B cell (primary cell): ENCODE results near the gene TMED7. TPM values are rescaled to one million over a fixed set of nuclear protein-coding genes. Genes with fewer than 3 reads are reported as not detected.

Source experiments
- ATAC-seq: fragments of 200-7000 bp; cut with Tn5 transposase; one replicate; pipeline ENCODE4 v1.10.0; 2021; ENCODE audit warnings: low read depth, mild to moderate bottlenecking, moderate number of reproducible peaks, moderate library complexity
- CTCF ChIA-PET: fragments of 350-600 bp; sonication (Branson Sonifier 250); formaldehyde crosslinking; loops from one replicate; lab custom pipeline; 2021; ENCODE audit warnings: antibody characterized with exemption, inconsistent platforms; lab: Charles Lee
- POLR2A ChIA-PET: fragments of 350-600 bp; sonication (Branson Sonifier 250); formaldehyde crosslinking; loops from one replicate; lab custom pipeline; 2021; ENCODE audit warnings: antibody characterized with exemption; lab: Charles Lee
- DNase-seq: peaks from one replicate; pipeline ENCODE4 v3.0.0; 2013
- H2AFZ ChIP-seq: 2 replicates; pipeline ENCODE4 v1.6.1; 2012; ENCODE audit warnings: mild to moderate bottlenecking, low read depth, low read length; ENCODE audit not compliant: insufficient read depth, poor library complexity, severe bottlenecking
- H3K27ac ChIP-seq, 2 donors: 1 replicate in 1 of 2; 2 replicates in 1 of 2; pipeline ENCODE4 v1.5.1; 2012 to 2013; ENCODE audit warnings: low read length in 2 of 2, mild to moderate bottlenecking in 2 of 2, moderate library complexity in 1 of 2
- H3K27me3 ChIP-seq, 4 experiments: fragments of 200-600 bp in 1 of 4; sonication (generic) in 1 of 4; replicated peaks in 1 of 4; 1 replicate in 2 of 4; 2 replicates in 2 of 4; pipeline versions ENCODE4 v1.6.1 to v1.7.0; 2013 to 2016; ENCODE audit warnings: low read length in 3 of 4, mild to moderate bottlenecking in 2 of 4, mixed read lengths in 1 of 4, moderate library complexity in 1 of 4; ENCODE audit not compliant: insufficient read depth in 4 of 4, control insufficient read depth in 3 of 4; ENCODE audit errors: control extremely low read depth in 1 of 4
- H3K36me3 ChIP-seq, 2 experiments: replicated peaks in 1 of 2; 1 replicate in 1 of 2; 2 replicates in 1 of 2; pipeline versions ENCODE4 v1.6.1 to v1.7.1; 2013; ENCODE audit warnings: low read length in 1 of 2; ENCODE audit not compliant: insufficient read depth in 2 of 2, control insufficient read depth in 1 of 2; ENCODE audit errors: control extremely low read depth in 1 of 2, extremely low read depth in 1 of 2
- H3K4me1 ChIP-seq, 2 donors: fragments of 200-600 bp in 1 of 2; sonication (generic) in 1 of 2; 1 replicate in 1 of 2; 2 replicates in 1 of 2; pipeline versions ENCODE4 v1.5.1 to v1.6.1; 2013 to 2017; ENCODE audit warnings: low read length in 2 of 2; ENCODE audit not compliant: control insufficient read depth in 2 of 2, insufficient read depth in 2 of 2
- H3K4me2 ChIP-seq: replicated peaks from 2 replicates; pipeline ENCODE3; 2012; ENCODE audit warnings: mild to moderate bottlenecking, low read depth, low read length; ENCODE audit not compliant: poor library complexity, severe bottlenecking
- H3K4me3 ChIP-seq, 5 experiments: fragments of 200-600 bp in 1 of 5; sonication (generic) in 1 of 5; 1 replicate in 3 of 5; 2 replicates in 2 of 5; pipeline versions ENCODE4 v1.5.1 to v1.7.0; 2011 to 2016; ENCODE audit warnings: low read length in 4 of 5, mild to moderate bottlenecking in 4 of 5, low read depth in 2 of 5, control low read depth in 1 of 5, moderate library complexity in 1 of 5; ENCODE audit not compliant: insufficient read depth in 1 of 5; ENCODE audit errors: control extremely low read depth in 1 of 5, extremely low read depth in 1 of 5
- H3K79me2 ChIP-seq: fragments of 200-600 bp; sonication (generic); one replicate; pipeline ENCODE4 v1.6.0; 2016; ENCODE audit warnings: low read length; ENCODE audit not compliant: control insufficient read depth, insufficient read depth
- H3K9ac ChIP-seq: fragments of 200-600 bp; sonication (generic); 2 replicates; pipeline ENCODE4 v1.6.1; 2017; ENCODE audit warnings: mild to moderate bottlenecking, low read length, moderate library complexity
- H3K9me3 ChIP-seq, 3 donors: one replicate each; pipeline versions ENCODE4 v1.6.1 to v1.7.1; 2013; ENCODE audit warnings: low read length in 2 of 3; ENCODE audit not compliant: control insufficient read depth in 2 of 3, insufficient read depth in 1 of 3; ENCODE audit errors: control extremely low read depth in 1 of 3
- H4K20me1 ChIP-seq: 2 replicates; pipeline ENCODE4 v1.6.0; 2012; ENCODE audit warnings: mild to moderate bottlenecking, low read length; ENCODE audit not compliant: insufficient read depth, control insufficient read depth, poor library complexity, severe bottlenecking
- H3K27ac Mint-ChIP-seq: one replicate; pipeline ENCODE4 v1.8.0; 2021; ENCODE audit warnings: mixed read lengths
- H3K27me3 Mint-ChIP-seq: one replicate; pipeline ENCODE4 v1.8.0; 2021; ENCODE audit warnings: mixed read lengths
- H3K4me1 Mint-ChIP-seq: one replicate; pipeline ENCODE4 v1.8.0; 2021; ENCODE audit warnings: mixed read lengths
- H3K4me3 Mint-ChIP-seq: one replicate; pipeline ENCODE4 v1.8.0; 2021; ENCODE audit warnings: mixed read lengths
- H3K9me3 Mint-ChIP-seq: one replicate; pipeline ENCODE4 v1.8.0; 2022; ENCODE audit warnings: mixed read lengths; ENCODE audit not compliant: insufficient read depth
- EZH2 ChIP-seq: IDR thresholded peaks from 2 replicates; pipeline ENCODE4 v1.6.1; 2012; ENCODE audit warnings: borderline replicate concordance, low read depth, mild to moderate bottlenecking, moderate library complexity, low read length; ENCODE audit not compliant: insufficient read depth, poor library complexity, severe bottlenecking
- WGBS: methylation state at CpG from one replicate; pipeline ENCODE4 v1.1.5; 2013; ENCODE audit warnings: missing lambda C conversion rate; ENCODE audit not compliant: insufficient coverage; 5-methylcytosine and 5-hydroxymethylcytosine counted together
- intact Hi-C: fragments of 100-400 bp; cut with micrococcal nuclease; formaldehyde crosslinking; loops from one replicate; pipeline ENCODE4 v1.10.0; 2022
- polyA plus RNA-seq: library from polyadenylated mRNA; depleted of rRNA; stranded (reverse); fragments of >200 nt; gene quantifications from 2 replicates; pipeline ENCODE4 v1.2.3, GENCODE V29; 2012
- total RNA-seq, 2 donors: library from RNA; stranded (reverse); fragments of 120-200 nt in 1 of 2; gene quantifications; 1 replicate in 1 of 2; 2 replicates in 1 of 2; pipeline versions ENCODE4 v1.2.3 to v1.2.4, GENCODE V29; 2013 to 2022
- TF ChIP-seq, protein P1 (sequence below): fragments of 200-600 bp; IDR thresholded peaks from one replicate; pipeline ENCODE4 v1.8.0; 2022; ENCODE audit warnings: antibody characterized with exemption, mild to moderate bottlenecking

TMED7 gene
- total and polyA plus RNA-seq, 2 donors (not counting 1 experiment from before 2014, with no cell fraction given), result 17.3 to 40.4 TPM

DNA sequence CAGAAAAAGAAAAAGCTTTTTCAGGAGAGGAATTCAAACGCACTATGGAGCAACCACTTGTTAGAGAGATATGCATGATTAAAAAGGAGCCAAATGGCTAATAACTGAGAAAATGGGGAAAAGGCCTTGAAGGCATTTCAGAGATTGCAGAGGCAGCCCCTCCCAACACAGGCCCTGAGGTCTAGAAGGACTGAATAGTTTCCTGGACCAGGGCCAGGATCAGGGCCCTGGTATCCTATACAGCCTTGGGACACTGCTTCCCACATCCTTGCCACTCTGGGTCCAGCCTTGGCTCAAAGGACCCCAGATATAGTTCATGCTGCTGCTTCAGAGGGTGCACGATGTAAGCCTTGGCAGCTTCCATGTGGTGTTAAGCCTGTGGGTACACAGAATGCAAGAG, 60.6 kb downstream of the TMED7 start:
- Mint-ChIP-seq H3K4me1 (no peaks in the 10 kb centered on the region), H3K9me3 (no peaks in the 10 kb centered on the region), H3K27ac (no peak overlapping the region), H3K27me3 (no peaks in the 10 kb centered on the region), H3K4me3 (no peak overlapping the region)
- ChIA-PET POLR2A (no interaction called here), CTCF (no interaction called here)
- no peak overlapping the region for H3K27ac ChIP-seq
- H3K36me3 ChIP-seq, result no peaks in the 10 kb centered on the region
- no peak overlapping the region for H3K4me3 ChIP-seq
- no peaks in the 10 kb centered on the region for H3K79me2 ChIP-seq
- H3K4me2 ChIP-seq, result no peak overlapping the region
- no peaks in the 10 kb centered on the region for H3K4me1 ChIP-seq
- no peak for TF ChIP-seq EZH2
- TF ChIP-seq, protein P1, sequence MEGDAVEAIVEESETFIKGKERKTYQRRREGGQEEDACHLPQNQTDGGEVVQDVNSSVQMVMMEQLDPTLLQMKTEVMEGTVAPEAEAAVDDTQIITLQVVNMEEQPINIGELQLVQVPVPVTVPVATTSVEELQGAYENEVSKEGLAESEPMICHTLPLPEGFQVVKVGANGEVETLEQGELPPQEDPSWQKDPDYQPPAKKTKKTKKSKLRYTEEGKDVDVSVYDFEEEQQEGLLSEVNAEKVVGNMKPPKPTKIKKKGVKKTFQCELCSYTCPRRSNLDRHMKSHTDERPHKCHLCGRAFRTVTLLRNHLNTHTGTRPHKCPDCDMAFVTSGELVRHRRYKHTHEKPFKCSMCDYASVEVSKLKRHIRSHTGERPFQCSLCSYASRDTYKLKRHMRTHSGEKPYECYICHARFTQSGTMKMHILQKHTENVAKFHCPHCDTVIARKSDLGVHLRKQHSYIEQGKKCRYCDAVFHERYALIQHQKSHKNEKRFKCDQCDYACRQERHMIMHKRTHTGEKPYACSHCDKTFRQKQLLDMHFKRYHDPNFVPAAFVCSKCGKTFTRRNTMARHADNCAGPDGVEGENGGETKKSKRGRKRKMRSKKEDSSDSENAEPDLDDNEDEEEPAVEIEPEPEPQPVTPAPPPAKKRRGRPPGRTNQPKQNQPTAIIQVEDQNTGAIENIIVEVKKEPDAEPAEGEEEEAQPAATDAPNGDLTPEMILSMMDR, result no peak
- 100% methylated on average over 2 of the region's 2 CpGs for WGBS
- DNase-seq (no peak), ATAC-seq (no peak)
- intact Hi-C loops, result no loop called here
- no peak overlapping the region for H3K9ac ChIP-seq
- peaks cover 0 to 4% (median 0%) of the 10 kb centered on the region in 3 donors for H3K9me3 ChIP-seq
- no peaks in the 10 kb centered on the region for H4K20me1 ChIP-seq
- H2AFZ ChIP-seq, result no peak overlapping the region
- H3K27me3 ChIP-seq, result no peaks in the 10 kb centered on the region

Other genes starting within 250 kb of the TMED7 start
- 18.2 and 18.7 TPM in 2 replicates for gene FEM1C, start 81.3 kb downstream of the TMED7 start, total RNA-seq
- 14.9 and 33.9 TPM in 2 replicates for gene FEM1C, start 81.3 kb downstream of the TMED7 start, polyA plus RNA-seq
- gene TICAM2, start 23.6 kb downstream of the TMED7 start, total RNA-seq, result 4.9 and 5.4 TPM in 2 replicates
- 0.55 and 0.97 TPM in 2 replicates for gene TICAM2, start 23.6 kb downstream of the TMED7 start, polyA plus RNA-seq
- gene CDO1, start 190.6 kb upstream of the TMED7 start, total RNA-seq, result not detected in 2 replicates
- gene CDO1, start 190.6 kb upstream of the TMED7 start, polyA plus RNA-seq, result 0.12 TPM in 1 of 2 replicates, not detected in the other
- 97.5 and 101 TPM in 2 replicates for gene ATG12, start 215.5 kb upstream of the TMED7 start, total RNA-seq
- gene ATG12, start 215.5 kb upstream of the TMED7 start, polyA plus RNA-seq, result 60.8 and 62.6 TPM in 2 replicates
- gene AP3S1, start 215.9 kb upstream of the TMED7 start, total RNA-seq, result 37.1 and 47.6 TPM in 2 replicates
- gene AP3S1, start 215.9 kb upstream of the TMED7 start, polyA plus RNA-seq, result 12.8 and 47.9 TPM in 2 replicates